Spleen (tissue), 7 donors: ENCODE results near the gene SPN.
"Not testable (repeated sequence)": the region's sequence is repeated elsewhere in the genome, so short reads cannot be mapped to it uniquely, and the experiment has no call there.

ENCODE experiments used
- POLR2A ChIP-seq, 3 donors: fragments of 450-650 bp; IDR thresholded peaks; one replicate each; pipeline ENCODE4 v1.5.1; 2017; ENCODE audit warnings: antibody characterized with exemption in 3 of 3, mild to moderate bottlenecking in 1 of 3
- TF ChIP-seq, protein P1 (sequence below), 11 experiments: fragments of 200-600 bp in 7 of 11; fragments of 450-650 bp in 4 of 11; sonication (generic) in 4 of 11; IDR thresholded peaks in 8 of 11; conservative IDR thresholded peaks in 3 of 11; 1 replicate in 7 of 11; 2 replicates in 4 of 11; pipeline versions ENCODE4 v1.4.0 to v1.8.0; 2016 to 2021; ENCODE audit warnings: antibody characterized with exemption in 11 of 11, inconsistent platforms in 4 of 11, mild to moderate bottlenecking in 1 of 11
- donor health status: DM: no; HTN: no; CAD: no; lungs with moderate emphysema.
- donor health status: DM: no; HTN: no; CAD: no.
- donor health status: DM: no; HTN: no; CAD: no.

GRCh38 chr16:29614691-29615314 lies 48.2 kb upstream of the SPN start:
- TF ChIP-seq, protein P1, sequence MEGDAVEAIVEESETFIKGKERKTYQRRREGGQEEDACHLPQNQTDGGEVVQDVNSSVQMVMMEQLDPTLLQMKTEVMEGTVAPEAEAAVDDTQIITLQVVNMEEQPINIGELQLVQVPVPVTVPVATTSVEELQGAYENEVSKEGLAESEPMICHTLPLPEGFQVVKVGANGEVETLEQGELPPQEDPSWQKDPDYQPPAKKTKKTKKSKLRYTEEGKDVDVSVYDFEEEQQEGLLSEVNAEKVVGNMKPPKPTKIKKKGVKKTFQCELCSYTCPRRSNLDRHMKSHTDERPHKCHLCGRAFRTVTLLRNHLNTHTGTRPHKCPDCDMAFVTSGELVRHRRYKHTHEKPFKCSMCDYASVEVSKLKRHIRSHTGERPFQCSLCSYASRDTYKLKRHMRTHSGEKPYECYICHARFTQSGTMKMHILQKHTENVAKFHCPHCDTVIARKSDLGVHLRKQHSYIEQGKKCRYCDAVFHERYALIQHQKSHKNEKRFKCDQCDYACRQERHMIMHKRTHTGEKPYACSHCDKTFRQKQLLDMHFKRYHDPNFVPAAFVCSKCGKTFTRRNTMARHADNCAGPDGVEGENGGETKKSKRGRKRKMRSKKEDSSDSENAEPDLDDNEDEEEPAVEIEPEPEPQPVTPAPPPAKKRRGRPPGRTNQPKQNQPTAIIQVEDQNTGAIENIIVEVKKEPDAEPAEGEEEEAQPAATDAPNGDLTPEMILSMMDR (IDR thresholded peaks at IDR 0.05 in 8 of 11, conservative IDR thresholded peaks at IDR 0.05 in 3 of 11), result not testable (repeated sequence)
- TF ChIP-seq POLR2A (IDR thresholded peaks at IDR 0.05), result not testable (repeated sequence)
